Measurements from ENCODE around the gene ELMO1. TPM values are rescaled to one million over a fixed set of nuclear protein-coding genes. Genes with fewer than 3 reads are reported as not detected.
A peak's percentile ranks its signal among the peaks of the same experiment; 100 is the strongest.

ELMO1 gene
- total RNA-seq, 1 donor from 2014 or later: 112 TPM

- H3K27me3 Mint-ChIP-seq (ENCODE audit: low read depth): no peaks in the 10 kb centered on the region
- H3K4me1 Mint-ChIP-seq (ENCODE audit: low read depth): peaks cover 42% of the 10 kb centered on the region
- DNase-seq (ENCODE audit: low spot score): no peak
- H3K36me3 Mint-ChIP-seq (ENCODE audit: low read depth): peaks cover 40% of the 10 kb centered on the region
- intact Hi-C loops (cut with micrococcal nuclease): no loop called here
- no peak overlapping the region for H3K4me3 Mint-ChIP-seq (ENCODE audit: low read depth)
- H3K27ac Mint-ChIP-seq: no peak overlapping the region
- no peaks in the 10 kb centered on the region for H3K9me3 Mint-ChIP-seq
These were observed 174.8 kb downstream of the ELMO1 start for GRCh38 chr7:37273891-37274290.

- intact Hi-C loops (cut with micrococcal nuclease): no loop called here
- Mint-ChIP-seq H3K9me3 (no peaks in the 10 kb centered on the region), H3K4me3 (ENCODE audit: low read depth) (no peak overlapping the region), H3K4me1 (ENCODE audit: low read depth) (peaks cover 42% of the 10 kb centered on the region), H3K27ac (peak overlapping the region; percentile 76), H3K27me3 (ENCODE audit: low read depth) (no peaks in the 10 kb centered on the region), H3K36me3 (ENCODE audit: low read depth) (peaks cover 53% of the 10 kb centered on the region)
- DNase-seq (ENCODE audit: low spot score): no peak
These were observed 178.8 kb downstream of the ELMO1 start for GRCh38 chr7:37269711-37270508.

- intact Hi-C loops (cut with micrococcal nuclease): no loop called here
- no peak overlapping the region for H3K27ac Mint-ChIP-seq
- H3K36me3 Mint-ChIP-seq (ENCODE audit: low read depth): peaks cover 38% of the 10 kb centered on the region
- H3K9me3 Mint-ChIP-seq: no peaks in the 10 kb centered on the region
- H3K27me3 Mint-ChIP-seq (ENCODE audit: low read depth): no peaks in the 10 kb centered on the region
- no peak for DNase-seq (ENCODE audit: low spot score)
- H3K4me3 Mint-ChIP-seq (ENCODE audit: low read depth): no peak overlapping the region
- H3K4me1 Mint-ChIP-seq (ENCODE audit: low read depth): peaks cover 28% of the 10 kb centered on the region
These were observed 181.4 kb downstream of the ELMO1 start for GRCh38 chr7:37267251-37267650.

GRCh38 chr7:37265876-37266275 is 182.8 kb downstream of the ELMO1 start:
- H3K36me3 Mint-ChIP-seq (ENCODE audit: low read depth): peaks cover 26% of the 10 kb centered on the region
- H3K4me3 Mint-ChIP-seq (ENCODE audit: low read depth): no peak overlapping the region
- no peaks in the 10 kb centered on the region for H3K9me3 Mint-ChIP-seq
- DNase-seq (ENCODE audit: low spot score): no peak
- H3K4me1 Mint-ChIP-seq (ENCODE audit: low read depth): peaks cover 24% of the 10 kb centered on the region
- H3K27me3 Mint-ChIP-seq (ENCODE audit: low read depth): no peaks in the 10 kb centered on the region
- intact Hi-C loops (cut with micrococcal nuclease): no loop called here
- H3K27ac Mint-ChIP-seq: no peak overlapping the region

- Mint-ChIP-seq H3K36me3 (ENCODE audit: low read depth) (peaks cover 19% of the 10 kb centered on the region), H3K9me3 (no peaks in the 10 kb centered on the region)
- intact Hi-C loops (cut with micrococcal nuclease): no loop called here
These were observed 183.7 kb downstream of the ELMO1 start for GRCh38 chr7:37265006-37265405.

GRCh38 chr7:37262181-37262580 is 186.5 kb downstream of the ELMO1 start:
- intact Hi-C loops (cut with micrococcal nuclease): no loop called here
- H3K4me3 Mint-ChIP-seq (ENCODE audit: low read depth): no peak overlapping the region
- no peaks in the 10 kb centered on the region for H3K27me3 Mint-ChIP-seq (ENCODE audit: low read depth)
- H3K9me3 Mint-ChIP-seq: no peaks in the 10 kb centered on the region
- H3K36me3 Mint-ChIP-seq (ENCODE audit: low read depth): peaks cover 16% of the 10 kb centered on the region
- peaks cover 24% of the 10 kb centered on the region for H3K4me1 Mint-ChIP-seq (ENCODE audit: low read depth)
- DNase-seq (ENCODE audit: low spot score): no peak
- H3K27ac Mint-ChIP-seq: no peak overlapping the region

More at GRCh38 chr7:37265006-37265405, 183.7 kb downstream of the ELMO1 start:
- no peak for DNase-seq (ENCODE audit: low spot score)
- no peak overlapping the region for H3K4me3 Mint-ChIP-seq (ENCODE audit: low read depth)
- peaks cover 20% of the 10 kb centered on the region for H3K4me1 Mint-ChIP-seq (ENCODE audit: low read depth)
- no peaks in the 10 kb centered on the region for H3K27me3 Mint-ChIP-seq (ENCODE audit: low read depth)
- peak overlapping the region; percentile 5 for H3K27ac Mint-ChIP-seq

- Mint-ChIP-seq H3K36me3 (ENCODE audit: low read depth) (peaks cover 40% of the 10 kb centered on the region), H3K27me3 (ENCODE audit: low read depth) (no peaks in the 10 kb centered on the region), H3K4me1 (ENCODE audit: low read depth) (peaks cover 23% of the 10 kb centered on the region), H3K4me3 (ENCODE audit: low read depth) (no peak overlapping the region), H3K27ac (peak overlapping the region; percentile 30), H3K9me3 (no peaks in the 10 kb centered on the region)
- intact Hi-C loops (cut with micrococcal nuclease): no loop called here
- DNase-seq (ENCODE audit: low spot score): no peak
These were observed 189.3 kb downstream of the ELMO1 start for GRCh38 chr7:37259319-37259821.

- DNase-seq (ENCODE audit: low spot score): no peak
- Mint-ChIP-seq H3K4me3 (ENCODE audit: low read depth) (no peak overlapping the region), H3K36me3 (ENCODE audit: low read depth) (peaks cover 62% of the 10 kb centered on the region), H3K27ac (no peak overlapping the region), H3K9me3 (peaks cover 5% of the 10 kb centered on the region), H3K27me3 (ENCODE audit: low read depth) (no peaks in the 10 kb centered on the region), H3K4me1 (ENCODE audit: low read depth) (peaks cover 23% of the 10 kb centered on the region)
- intact Hi-C loops (cut with micrococcal nuclease): no loop called here
These were observed 192.0 kb downstream of the ELMO1 start for GRCh38 chr7:37256631-37257030.

GRCh38 chr7:37255327-37255944 is 193.2 kb downstream of the ELMO1 start:
- peak overlapping the region; percentile 65 for H3K27ac Mint-ChIP-seq
- H3K27me3 Mint-ChIP-seq (ENCODE audit: low read depth): no peaks in the 10 kb centered on the region
- peaks cover 67% of the 10 kb centered on the region for H3K36me3 Mint-ChIP-seq (ENCODE audit: low read depth)
- H3K4me1 Mint-ChIP-seq (ENCODE audit: low read depth): peaks cover 26% of the 10 kb centered on the region
- DNase-seq (ENCODE audit: low spot score): no peak
- H3K9me3 Mint-ChIP-seq: peaks cover 5% of the 10 kb centered on the region
- H3K4me3 Mint-ChIP-seq (ENCODE audit: low read depth): no peak overlapping the region
- intact Hi-C loops (cut with micrococcal nuclease): no loop called here

- peaks cover 57% of the 10 kb centered on the region for H3K36me3 Mint-ChIP-seq (ENCODE audit: low read depth)
- H3K27me3 Mint-ChIP-seq (ENCODE audit: low read depth): no peaks in the 10 kb centered on the region
- peaks cover 21% of the 10 kb centered on the region for H3K4me1 Mint-ChIP-seq (ENCODE audit: low read depth)
- no peak for DNase-seq (ENCODE audit: low spot score)
- peaks cover 5% of the 10 kb centered on the region for H3K9me3 Mint-ChIP-seq
- intact Hi-C loops (cut with micrococcal nuclease): no loop called here
- H3K27ac Mint-ChIP-seq: no peak overlapping the region
- H3K4me3 Mint-ChIP-seq (ENCODE audit: low read depth): no peak overlapping the region
These were observed 197.4 kb downstream of the ELMO1 start for GRCh38 chr7:37251222-37251621.

GRCh38 chr7:37249240-37249639 is 199.4 kb downstream of the ELMO1 start:
- H3K4me1 Mint-ChIP-seq (ENCODE audit: low read depth): peaks cover 15% of the 10 kb centered on the region
- DNase-seq (ENCODE audit: low spot score): no peak
- intact Hi-C loops (cut with micrococcal nuclease): no loop called here
- peaks cover 5% of the 10 kb centered on the region for H3K9me3 Mint-ChIP-seq
- no peak overlapping the region for H3K27ac Mint-ChIP-seq
- H3K4me3 Mint-ChIP-seq (ENCODE audit: low read depth): no peak overlapping the region
- no peaks in the 10 kb centered on the region for H3K27me3 Mint-ChIP-seq (ENCODE audit: low read depth)
- peaks cover 43% of the 10 kb centered on the region for H3K36me3 Mint-ChIP-seq (ENCODE audit: low read depth)

- peaks cover 45% of the 10 kb centered on the region for H3K36me3 Mint-ChIP-seq (ENCODE audit: low read depth)
- H3K9me3 Mint-ChIP-seq: peaks cover 5% of the 10 kb centered on the region
- no peak overlapping the region for H3K4me3 Mint-ChIP-seq (ENCODE audit: low read depth)
- no peak for DNase-seq (ENCODE audit: low spot score)
- intact Hi-C loops (cut with micrococcal nuclease): no loop called here
- H3K4me1 Mint-ChIP-seq (ENCODE audit: low read depth): peaks cover 18% of the 10 kb centered on the region
- no peaks in the 10 kb centered on the region for H3K27me3 Mint-ChIP-seq (ENCODE audit: low read depth)
- no peak overlapping the region for H3K27ac Mint-ChIP-seq
These were observed 200.2 kb downstream of the ELMO1 start for GRCh38 chr7:37248396-37248861.

- Mint-ChIP-seq H3K36me3 (ENCODE audit: low read depth) (peaks cover 41% of the 10 kb centered on the region), H3K4me3 (ENCODE audit: low read depth) (no peak overlapping the region), H3K4me1 (ENCODE audit: low read depth) (peaks cover 18% of the 10 kb centered on the region), H3K27ac (no peak overlapping the region), H3K27me3 (ENCODE audit: low read depth) (no peaks in the 10 kb centered on the region), H3K9me3 (peaks cover 3% of the 10 kb centered on the region)
- DNase-seq (ENCODE audit: low spot score): no peak
- intact Hi-C loops (cut with micrococcal nuclease): no loop called here
These were observed 200.8 kb downstream of the ELMO1 start for GRCh38 chr7:37247861-37248260.
